ENCODE results near the gene TENT5A.

The TENT5A gene

DNA sequence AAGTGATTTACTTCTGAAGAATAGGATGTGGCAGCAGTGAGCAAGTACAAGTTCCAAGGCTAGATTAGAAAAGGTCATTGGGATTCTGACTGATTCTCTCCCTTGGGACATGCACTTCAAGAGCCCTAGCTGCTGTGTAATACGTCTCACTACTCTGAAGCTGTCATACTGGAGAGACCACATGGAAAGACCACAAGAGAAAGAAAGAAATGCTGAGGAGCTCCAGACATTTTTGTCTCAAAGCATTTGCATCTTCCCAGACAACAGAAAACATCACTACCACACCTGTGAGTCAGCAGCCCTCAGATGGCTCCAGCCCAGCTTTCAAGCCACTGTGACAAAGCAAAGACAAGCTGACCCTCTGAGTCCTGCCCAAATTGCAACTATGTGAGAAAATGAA lies 20.7 kb downstream of the TENT5A start:
- no peak for DNase-seq (ENCODE audit: low spot score)
- TF ChIP-seq, protein P1, sequence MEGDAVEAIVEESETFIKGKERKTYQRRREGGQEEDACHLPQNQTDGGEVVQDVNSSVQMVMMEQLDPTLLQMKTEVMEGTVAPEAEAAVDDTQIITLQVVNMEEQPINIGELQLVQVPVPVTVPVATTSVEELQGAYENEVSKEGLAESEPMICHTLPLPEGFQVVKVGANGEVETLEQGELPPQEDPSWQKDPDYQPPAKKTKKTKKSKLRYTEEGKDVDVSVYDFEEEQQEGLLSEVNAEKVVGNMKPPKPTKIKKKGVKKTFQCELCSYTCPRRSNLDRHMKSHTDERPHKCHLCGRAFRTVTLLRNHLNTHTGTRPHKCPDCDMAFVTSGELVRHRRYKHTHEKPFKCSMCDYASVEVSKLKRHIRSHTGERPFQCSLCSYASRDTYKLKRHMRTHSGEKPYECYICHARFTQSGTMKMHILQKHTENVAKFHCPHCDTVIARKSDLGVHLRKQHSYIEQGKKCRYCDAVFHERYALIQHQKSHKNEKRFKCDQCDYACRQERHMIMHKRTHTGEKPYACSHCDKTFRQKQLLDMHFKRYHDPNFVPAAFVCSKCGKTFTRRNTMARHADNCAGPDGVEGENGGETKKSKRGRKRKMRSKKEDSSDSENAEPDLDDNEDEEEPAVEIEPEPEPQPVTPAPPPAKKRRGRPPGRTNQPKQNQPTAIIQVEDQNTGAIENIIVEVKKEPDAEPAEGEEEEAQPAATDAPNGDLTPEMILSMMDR (IDR thresholded peaks at IDR 0.05; ENCODE audit: extremely low read depth, missing control alignments), result no peak

GRCh38 chr6:81727876-81728517 lies 24.5 kb downstream of the TENT5A start:
- TF ChIP-seq, protein P1 (IDR thresholded peaks at IDR 0.05; ENCODE audit: extremely low read depth, missing control alignments), result no peak
- DNase-seq (ENCODE audit: low spot score), result no peak

DNA sequence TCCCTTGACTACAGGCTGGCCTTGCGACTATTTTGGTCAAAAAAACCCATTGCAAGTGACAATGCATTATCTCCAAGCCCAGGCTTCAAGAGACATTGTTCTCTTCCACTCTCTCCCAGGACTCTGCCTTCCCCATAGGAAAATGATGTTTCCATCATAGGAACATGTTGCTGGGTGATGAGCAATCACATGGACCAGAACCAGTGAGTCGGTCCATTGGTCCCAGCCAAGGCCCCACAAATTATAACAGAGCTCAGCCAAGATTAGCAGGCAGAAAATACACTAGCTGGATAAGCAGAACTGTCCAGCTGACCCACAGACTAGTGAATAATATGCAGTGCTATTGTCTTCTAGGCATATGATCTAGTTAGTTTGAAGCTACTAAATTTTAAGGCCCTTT lies 27.4 kb downstream of the TENT5A start:
- TF ChIP-seq, protein P1 (IDR thresholded peaks at IDR 0.05; ENCODE audit: extremely low read depth, missing control alignments), result no peak
- DNase-seq (ENCODE audit: low spot score), result no peak

DNA sequence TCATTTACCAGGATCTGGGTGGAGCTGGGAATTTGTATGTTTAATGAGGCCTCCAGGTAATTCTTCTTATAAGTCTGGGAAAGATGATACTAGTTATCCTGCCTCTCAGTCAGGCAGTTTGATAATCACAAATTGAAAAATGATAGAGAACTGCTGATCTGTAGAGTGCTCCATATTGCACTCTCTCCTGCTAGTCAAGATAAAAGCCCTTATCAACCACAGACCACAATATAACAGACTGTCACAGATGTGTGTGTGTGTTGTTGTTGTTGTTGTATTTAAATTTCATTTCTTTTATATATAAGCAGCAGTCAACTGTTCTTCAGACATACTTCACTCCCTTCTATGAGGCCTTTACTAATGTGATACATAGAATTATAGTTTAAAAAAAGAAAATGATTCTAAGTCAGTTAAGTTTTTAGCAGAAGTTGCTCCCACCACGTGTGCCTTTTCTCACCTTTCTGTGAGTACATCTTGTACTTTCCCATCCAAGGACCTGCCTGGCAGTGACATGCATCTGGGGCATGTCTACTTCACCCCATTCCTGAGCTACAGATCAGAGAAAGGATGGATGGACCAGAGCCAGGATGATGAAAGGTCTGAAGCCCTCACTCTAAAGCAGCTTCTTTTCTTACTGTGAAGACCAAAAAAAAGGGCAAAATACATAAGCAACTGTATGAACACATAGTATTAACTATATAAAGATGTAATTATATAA lies 29.8 kb downstream of the TENT5A start:
- TF ChIP-seq, protein P1 (IDR thresholded peaks at IDR 0.05; ENCODE audit: extremely low read depth, missing control alignments), result no peak
- no peak for DNase-seq (ENCODE audit: low spot score)

- TF ChIP-seq, protein P1 (IDR thresholded peaks at IDR 0.05; ENCODE audit: extremely low read depth, missing control alignments), result no peak
- DNase-seq (ENCODE audit: low spot score), result no peak
These were observed 32.1 kb downstream of the TENT5A start for GRCh38 chr6:81720427-81720826.

GRCh38 chr6:81718126-81718525 lies 34.4 kb downstream of the TENT5A start:
- TF ChIP-seq, protein P1 (IDR thresholded peaks at IDR 0.05; ENCODE audit: extremely low read depth, missing control alignments), result no peak
- no peak for DNase-seq (ENCODE audit: low spot score)

DNA sequence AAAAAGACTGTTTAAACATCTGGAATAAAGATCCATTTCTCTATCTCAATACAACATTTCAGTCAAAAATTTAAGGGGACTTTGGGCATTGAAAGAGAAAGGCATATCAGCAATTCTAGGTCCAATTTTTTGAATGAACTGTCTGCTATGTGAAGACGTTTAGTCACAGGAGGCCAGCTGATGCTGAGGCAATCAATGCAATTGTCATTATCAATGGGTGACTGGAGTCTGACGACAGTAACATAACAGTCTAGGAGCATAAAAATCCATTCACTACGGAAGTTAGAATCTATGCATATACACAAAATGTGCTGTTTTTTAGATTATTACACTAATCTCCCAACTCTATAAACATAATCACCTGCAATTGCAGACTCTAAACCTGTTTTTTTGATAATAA lies 37.8 kb downstream of the TENT5A start:
- TF ChIP-seq, protein P1 (IDR thresholded peaks at IDR 0.05; ENCODE audit: extremely low read depth, missing control alignments), result no peak
- no peak for DNase-seq (ENCODE audit: low spot score)
